Measurements from ENCODE around the gene SH3BGR.

SH3BGR gene

DNA sequence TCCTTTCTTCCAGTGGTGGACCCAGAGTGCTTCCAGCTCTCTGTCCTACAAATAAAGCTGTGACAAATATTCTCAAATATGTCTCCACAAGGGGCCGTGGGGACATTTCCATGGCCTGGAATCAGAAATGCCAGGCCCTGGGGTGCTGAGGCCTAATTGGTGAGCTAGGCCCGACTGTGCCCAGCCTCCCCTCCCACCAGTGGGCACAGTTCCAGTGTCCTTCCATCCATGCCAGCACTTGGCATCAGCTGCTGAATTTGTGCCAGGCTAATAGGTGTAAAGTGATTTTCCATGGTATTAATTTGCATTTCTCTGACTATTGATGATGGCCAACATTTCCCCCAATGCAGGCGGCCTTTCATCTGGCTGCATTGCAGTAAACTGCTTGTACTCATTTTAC is 112.4 kb downstream of the SH3BGR start:
- TF ChIP-seq GATA2 (IDR thresholded peaks at IDR 0.05; ENCODE audit: low read depth, low read length) (no peak; the same call in 1 of the 2 replicates), GATA3 (IDR thresholded peaks at IDR 0.05; ENCODE audit: low read depth, low read length) (no peak)
